GM19395 (cell line): ENCODE results near the gene PTTG1IP.

ENCODE experiments used
- ATAC-seq: cut with Tn5 transposase; IDR thresholded peaks from one replicate; pipeline ENCODE4 v1.9.1; 2021; ENCODE audit warnings: mild to moderate bottlenecking, moderate library complexity; ENCODE audit not compliant: unreplicated experiment

PTTG1IP gene

DNA sequence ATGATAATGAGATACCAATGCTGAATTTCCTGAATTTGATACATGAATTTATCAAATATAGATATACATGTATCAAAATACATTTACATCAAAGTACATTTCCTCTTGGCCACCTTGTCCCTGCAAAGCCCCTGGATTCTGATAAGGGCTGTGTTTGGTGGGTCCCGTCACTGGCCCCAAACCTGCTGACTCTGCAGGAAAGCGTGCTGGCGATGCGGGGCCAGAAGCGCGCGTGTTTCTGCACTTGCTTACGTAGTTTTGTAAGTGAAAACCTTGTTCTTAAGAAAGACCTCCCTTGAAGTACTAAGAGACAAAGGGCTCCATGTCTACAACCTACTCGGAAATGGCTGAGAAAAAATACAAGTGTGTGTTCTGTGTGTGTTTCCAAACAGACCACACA, 36.2 kb upstream of the PTTG1IP start:
- no peak for ATAC-seq

DNA sequence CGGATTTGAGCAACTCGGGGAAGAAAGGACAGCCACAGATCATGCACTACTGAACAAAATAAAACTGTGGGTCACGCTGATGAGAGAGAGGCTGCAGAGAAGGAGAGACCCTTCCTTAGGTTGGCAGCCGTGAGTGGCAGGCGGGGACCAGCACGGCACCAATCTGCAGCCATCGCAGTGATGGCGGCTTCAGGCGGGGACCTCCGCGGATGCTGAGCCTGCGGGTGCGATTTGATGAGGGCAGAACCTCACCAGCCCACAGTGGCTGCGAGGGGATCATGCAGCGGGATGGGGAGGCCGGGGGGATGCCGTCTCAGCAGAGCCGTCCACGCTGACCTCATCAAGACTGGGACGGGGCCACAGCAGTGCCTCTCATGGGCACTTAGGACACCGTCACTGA, 35.4 kb upstream of the PTTG1IP start:
- ATAC-seq, result no peak

DNA sequence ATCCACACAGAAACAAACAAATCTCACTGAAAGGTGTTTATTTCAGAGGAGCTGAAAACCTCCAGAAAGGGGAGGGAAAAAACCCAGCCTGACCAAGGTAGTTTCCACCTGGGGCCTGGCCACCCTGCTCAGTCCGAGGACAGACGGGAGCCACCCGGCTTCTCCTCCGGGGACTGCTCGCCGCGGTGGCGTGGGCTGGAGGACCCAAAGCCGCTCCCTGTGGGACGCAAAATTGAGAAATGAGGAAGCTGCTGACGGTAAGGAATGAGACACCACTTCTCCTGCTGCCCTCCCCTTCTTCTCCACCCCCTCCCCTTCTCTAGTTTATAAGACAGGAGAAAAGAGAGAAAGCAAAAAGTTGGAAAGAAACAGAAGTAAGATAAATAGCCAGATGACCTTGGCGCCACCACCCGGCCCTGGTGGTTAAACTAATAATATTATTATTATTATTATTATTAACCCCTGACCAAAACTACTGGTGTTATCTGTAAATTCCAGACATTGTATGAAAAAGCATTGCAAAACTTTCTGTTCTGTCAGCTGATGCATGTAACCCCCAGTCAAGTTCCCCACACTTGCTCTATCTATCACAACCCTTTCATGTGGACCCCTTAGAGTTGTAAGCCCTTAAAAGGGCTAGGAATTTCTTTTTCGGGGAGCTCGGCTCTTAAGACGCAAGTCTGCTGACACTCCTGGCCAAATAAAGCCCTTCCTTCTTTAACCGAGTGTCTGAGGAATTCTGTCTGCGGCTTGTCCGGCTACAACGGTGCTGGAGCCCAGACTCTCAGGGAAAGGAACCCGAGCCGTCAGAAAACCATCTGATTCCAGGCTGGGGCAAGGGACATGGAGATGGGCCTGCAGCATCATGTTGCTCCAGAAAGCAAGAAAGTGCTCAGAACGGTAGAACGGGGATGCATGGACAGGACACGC, 34.7 kb upstream of the PTTG1IP start:
- no peak for ATAC-seq

GRCh38 chr21:44907225-44907965, 33.9 kb upstream of the PTTG1IP start:
- ATAC-seq, result no peak

GRCh38 chr21:44905728-44906090, 32.2 kb upstream of the PTTG1IP start:
- ATAC-seq, result no peak

GRCh38 chr21:44905016-44905727, 31.7 kb upstream of the PTTG1IP start:
- no peak for ATAC-seq

- no peak for ATAC-seq
Observed at GRCh38 chr21:44904141-44904923, 30.8 kb upstream of the PTTG1IP start.

- no peak for ATAC-seq
Observed at GRCh38 chr21:44903689-44904088, 30.2 kb upstream of the PTTG1IP start.

- no peak for ATAC-seq
Observed at GRCh38 chr21:44903050-44903685, 29.7 kb upstream of the PTTG1IP start.

DNA sequence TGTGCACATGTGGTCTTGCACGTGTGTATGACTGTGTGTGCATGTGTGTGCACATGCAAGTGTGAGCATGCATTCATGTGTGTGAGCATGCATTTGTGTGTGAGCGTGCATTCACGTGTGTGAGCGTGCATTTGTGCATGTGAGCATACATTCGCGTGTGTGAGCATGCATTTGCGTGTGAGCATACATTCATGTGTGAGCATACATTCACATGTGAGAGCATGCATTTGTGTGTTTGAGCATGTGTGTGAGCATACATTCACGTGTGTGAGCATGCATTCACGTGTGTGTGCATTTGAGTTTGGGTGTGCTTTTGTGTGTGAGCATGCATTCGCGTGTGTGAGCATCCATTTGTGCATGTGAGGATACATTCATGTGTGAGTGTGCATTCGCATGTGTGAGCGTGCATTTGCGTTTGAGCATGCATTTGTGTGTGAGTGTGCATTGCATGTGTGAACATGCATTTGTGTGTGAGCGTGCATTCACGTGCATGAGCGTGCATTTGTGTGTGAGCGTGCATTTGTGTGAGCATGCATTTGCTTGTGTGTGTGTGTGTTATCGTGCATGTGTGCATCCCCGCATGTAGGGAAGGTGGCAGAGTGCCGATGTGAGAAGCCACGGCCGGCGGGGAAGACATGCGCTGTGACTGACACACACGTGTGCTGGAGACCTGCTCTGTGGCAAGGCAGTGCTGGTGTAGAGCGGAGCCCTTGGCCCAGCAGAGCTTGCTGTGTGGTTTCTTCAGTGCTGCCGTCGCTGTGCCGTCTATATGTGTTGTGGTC, 29.0 kb upstream of the PTTG1IP start:
- ATAC-seq, result no peak

- no peak for ATAC-seq
Observed at GRCh38 chr21:44901391-44902074, 28.0 kb upstream of the PTTG1IP start.

- ATAC-seq, result no peak
Observed at GRCh38 chr21:44900559-44901251, 27.2 kb upstream of the PTTG1IP start.

DNA sequence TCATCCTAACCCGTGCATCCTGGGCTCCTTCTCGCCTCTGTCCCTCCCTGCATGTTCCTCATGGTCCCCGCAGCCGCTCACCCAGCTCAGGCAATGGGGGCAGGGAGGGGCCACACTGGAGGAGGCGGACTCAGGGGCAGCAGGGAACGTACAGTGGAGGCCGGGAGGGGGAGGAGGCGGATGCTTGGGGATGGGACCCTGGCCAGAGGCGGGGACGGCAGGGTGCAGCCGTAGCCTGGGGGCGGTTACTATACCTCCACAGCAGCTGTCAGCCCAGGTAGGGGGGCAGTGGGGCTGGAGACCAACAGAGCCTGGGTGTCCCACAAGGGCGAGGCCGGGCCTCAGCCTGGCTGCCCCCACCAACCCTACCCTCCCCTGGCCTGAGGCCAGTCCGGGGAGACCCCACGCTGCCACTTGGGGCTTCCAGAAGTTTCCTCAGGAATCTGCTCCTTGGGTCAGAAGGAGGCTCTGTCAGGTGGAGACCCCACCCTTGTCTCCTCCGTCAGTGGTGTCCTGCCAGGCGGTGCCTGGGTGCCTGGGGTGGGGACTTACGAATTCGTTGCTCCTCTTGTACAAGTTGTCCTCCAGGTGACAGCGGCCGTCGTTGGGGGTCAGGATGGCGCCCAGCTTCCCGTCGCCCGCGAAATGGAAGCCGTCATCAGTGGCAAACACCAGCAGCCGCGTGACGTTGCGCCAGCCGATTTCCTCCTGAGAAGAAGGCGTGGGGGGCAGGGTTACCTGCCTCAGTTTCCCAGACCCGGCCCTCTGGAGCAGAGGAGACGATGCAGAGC, 26.5 kb upstream of the PTTG1IP start:
- ATAC-seq, result no peak

DNA sequence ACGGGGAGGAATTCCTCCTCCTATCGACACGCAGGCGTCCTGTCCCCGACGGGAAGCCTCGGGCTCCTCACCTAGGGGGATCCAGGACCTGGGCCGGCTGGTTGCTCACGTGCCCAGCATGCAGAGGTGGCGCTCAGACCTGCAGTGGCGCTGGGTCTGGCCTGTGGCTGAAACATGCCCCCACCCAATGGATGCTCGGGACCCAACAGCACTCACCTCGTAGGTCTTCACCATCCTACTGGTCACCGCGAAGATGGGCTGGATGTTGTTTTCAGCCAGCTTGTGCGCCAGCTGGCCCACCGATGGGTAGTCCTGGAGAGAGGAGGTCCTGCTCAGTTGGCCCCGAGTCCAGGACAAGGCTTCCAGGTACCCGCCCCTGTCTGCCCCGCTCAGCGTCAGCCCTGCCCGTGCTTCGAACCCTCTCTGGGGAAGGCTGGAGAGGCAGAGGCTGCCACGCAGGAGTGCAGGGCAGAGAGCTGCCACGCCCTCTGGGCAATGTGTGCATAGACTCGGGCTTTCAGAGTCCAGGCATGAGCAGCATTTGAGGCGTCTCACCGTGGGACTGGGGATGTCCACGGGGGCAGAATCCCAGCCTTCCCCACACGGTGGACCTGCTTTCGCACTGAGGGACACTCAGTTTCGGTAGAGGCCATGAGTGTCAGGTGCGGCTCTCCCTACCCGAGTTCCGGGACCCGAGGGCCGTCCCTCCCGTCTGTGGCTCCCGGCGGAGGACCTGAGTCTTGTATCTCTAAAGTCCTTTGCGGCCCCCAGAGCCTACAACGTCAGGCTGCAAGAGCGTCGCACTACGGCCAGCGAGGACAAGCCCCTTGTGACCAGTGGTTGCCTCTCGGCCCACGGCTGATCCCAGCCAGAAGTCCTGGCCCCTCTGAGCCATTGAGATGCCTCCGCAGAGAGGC, 25.6 kb upstream of the PTTG1IP start:
- no peak for ATAC-seq

DNA sequence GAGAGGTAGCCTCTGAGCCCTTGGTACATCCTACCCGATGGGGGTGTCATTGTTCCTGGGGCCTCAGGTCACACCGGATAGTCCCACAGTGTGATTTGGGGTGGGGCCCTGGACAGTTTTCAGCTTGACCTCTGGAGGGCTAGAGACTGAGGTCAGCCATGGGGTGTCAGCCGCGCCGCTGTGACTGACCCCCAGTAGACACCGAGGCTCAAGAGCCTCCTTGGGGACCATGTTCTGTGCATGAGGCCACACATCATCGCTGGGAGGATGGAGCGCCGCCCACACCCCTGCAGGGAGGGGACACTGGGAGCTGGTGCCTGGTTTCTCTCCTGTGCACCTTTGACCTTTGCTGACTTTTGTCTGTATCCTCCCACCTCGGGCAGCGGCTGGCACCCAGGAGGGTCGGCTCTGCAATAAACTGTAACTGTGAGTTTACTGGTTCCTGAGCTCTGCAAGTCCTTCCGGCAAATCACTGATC, 24.6 kb upstream of the PTTG1IP start:
- no peak for ATAC-seq

DNA sequence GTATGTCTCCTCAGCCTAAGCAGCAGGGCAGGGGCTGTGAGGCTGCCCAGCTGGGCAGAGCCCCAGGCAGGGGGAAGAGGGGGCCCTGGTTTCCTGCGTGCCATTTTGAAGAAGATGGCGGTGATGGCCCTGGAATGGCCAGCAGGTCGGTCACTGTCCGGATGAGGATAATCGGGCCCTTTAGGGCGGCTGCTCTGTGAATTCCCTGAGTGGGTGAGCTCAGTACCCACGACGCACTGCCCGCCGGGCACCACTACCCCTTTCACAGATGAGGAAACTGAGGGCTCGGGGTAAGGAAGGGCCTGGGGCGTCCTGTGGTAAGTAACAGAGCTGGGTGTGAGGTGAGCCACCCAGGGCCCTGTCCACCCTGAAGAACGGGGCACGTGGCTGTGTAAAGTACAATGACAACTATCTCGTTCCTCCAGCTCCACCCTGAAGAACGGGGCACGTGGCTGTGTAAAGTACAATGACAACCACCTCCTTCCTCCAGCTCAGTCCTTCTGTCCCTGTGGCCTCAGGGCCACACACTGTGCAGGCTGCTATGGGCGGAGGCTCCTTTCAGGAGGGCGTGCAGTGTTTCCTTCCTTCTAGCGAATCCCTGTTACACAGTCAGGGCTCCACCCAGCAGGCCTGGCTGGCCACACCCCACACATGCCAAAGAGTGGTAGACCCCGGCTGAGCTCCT, 24.0 kb upstream of the PTTG1IP start:
- no peak for ATAC-seq
